Cardiac muscle cell (in vitro differentiated cells and primary cell): Measurements from ENCODE around the gene IQCM. TPM values are rescaled to one million over a fixed set of nuclear protein-coding genes. Genes with fewer than 3 reads are reported as not detected.

Experiments
- DNase-seq, 2 donors: peaks; one replicate each; pipeline versions ENCODE4 v3.0.0 to v3.0.0-alpha.2; 2010 to 2017; ENCODE audit warnings: low read depth in 1 of 2, low spot score in 1 of 2
- H3K27ac ChIP-seq: fragments of 200-600 bp; sonication (generic); 2 replicates; pipeline ENCODE4 v1.5.1; 2016
- H3K27me3 ChIP-seq: fragments of 200-600 bp; sonication (generic); 2 replicates; pipeline ENCODE4 v1.6.0; 2016; ENCODE audit warnings: control low read depth
- H3K36me3 ChIP-seq: fragments of 200-600 bp; sonication (generic); 2 replicates; pipeline ENCODE4 v1.5.1; 2016; ENCODE audit warnings: control low read depth
- H3K4me1 ChIP-seq: fragments of 200-600 bp; sonication (generic); 2 replicates; pipeline ENCODE4 v1.8.1; 2017; ENCODE audit warnings: low read depth, mild to moderate bottlenecking, mixed run types
- H3K4me3 ChIP-seq: fragments of 200-600 bp; sonication (generic); 2 replicates; pipeline ENCODE4 v1.5.1; 2016; ENCODE audit warnings: mild to moderate bottlenecking
- H3K9me3 ChIP-seq: fragments of 200-600 bp; sonication (generic); 2 replicates; pipeline ENCODE4 v1.5.1; 2017; ENCODE audit warnings: low read depth, mild to moderate bottlenecking, control low read depth
- polyA plus RNA-seq: library from polyadenylated mRNA; unstranded; fragments of >200 nt; fragmentation: Nextera tagmentation; extraction: Ambion mirVana; gene quantifications from 2 replicates; pipeline ENCODE4 v1.2.1, GENCODE V29; 2016
- total RNA-seq: library from RNA; depleted of rRNA; stranded (reverse); fragments of >200 nt; gene quantifications from 2 replicates; pipeline ENCODE4 v1.2.3, GENCODE V29; 2016
- TF ChIP-seq, protein P1 (sequence below): IDR thresholded peaks from 2 replicates; pipeline ENCODE4 v1.5.1; 2012; ENCODE audit warnings: low read depth, mild to moderate bottlenecking, low read length

The IQCM gene
- total and polyA plus RNA-seq, 2 experiments from 2014 or later = not detected

DNA sequence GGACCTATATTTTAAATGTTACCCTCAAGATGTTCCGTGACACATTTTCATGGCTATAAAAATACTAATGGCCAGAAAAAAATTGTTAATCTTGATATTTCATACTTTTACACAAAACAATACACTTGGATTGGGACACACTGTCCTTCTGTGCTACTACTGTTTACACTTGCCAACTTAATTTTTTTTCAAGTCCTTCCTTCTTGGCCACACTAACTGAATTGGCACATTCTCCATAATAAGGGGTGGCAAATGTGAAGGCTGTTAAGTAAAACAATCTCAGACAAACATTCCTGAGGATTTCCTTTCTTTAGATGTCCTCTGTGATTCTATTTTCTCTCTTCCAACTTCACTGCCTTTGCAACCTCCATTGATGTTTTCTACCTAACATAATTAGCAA is 225.8 kb downstream of the IQCM start:
- no peak overlapping the region for H3K27ac ChIP-seq
- no peak overlapping the region for H3K4me3 ChIP-seq
- peaks cover 2% of the 10 kb centered on the region for H3K4me1 ChIP-seq
- H3K9me3 ChIP-seq = no peaks in the 10 kb centered on the region
- DNase-seq = no peak
- H3K36me3 ChIP-seq = no peaks in the 10 kb centered on the region
- no peaks in the 10 kb centered on the region for H3K27me3 ChIP-seq
- TF ChIP-seq, protein P1, sequence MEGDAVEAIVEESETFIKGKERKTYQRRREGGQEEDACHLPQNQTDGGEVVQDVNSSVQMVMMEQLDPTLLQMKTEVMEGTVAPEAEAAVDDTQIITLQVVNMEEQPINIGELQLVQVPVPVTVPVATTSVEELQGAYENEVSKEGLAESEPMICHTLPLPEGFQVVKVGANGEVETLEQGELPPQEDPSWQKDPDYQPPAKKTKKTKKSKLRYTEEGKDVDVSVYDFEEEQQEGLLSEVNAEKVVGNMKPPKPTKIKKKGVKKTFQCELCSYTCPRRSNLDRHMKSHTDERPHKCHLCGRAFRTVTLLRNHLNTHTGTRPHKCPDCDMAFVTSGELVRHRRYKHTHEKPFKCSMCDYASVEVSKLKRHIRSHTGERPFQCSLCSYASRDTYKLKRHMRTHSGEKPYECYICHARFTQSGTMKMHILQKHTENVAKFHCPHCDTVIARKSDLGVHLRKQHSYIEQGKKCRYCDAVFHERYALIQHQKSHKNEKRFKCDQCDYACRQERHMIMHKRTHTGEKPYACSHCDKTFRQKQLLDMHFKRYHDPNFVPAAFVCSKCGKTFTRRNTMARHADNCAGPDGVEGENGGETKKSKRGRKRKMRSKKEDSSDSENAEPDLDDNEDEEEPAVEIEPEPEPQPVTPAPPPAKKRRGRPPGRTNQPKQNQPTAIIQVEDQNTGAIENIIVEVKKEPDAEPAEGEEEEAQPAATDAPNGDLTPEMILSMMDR = no peak

DNA sequence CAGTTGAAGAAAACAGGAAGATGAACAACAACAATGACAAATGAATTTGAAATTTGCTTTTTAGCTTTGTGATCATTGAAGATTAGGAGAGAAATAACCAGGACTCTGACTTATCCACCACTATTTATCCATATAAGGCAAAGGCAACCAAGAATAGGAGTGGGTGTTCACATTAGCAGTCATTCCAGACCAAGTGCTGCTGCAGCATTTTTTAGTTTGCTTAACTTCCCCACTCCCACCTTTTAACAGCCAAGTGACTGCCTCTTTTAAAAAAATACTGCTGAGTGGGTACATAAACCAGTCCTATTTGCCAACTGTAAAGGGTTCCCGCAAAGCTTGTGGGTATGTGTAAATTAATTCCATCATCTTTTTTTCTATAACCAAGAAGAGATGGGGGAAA is 230.9 kb downstream of the IQCM start:
- TF ChIP-seq, protein P1 = no peak
- Histone ChIP-seq H3K27ac (peak overlapping the region; percentile 37), H3K9me3 (no peaks in the 10 kb centered on the region), H3K27me3 (no peaks in the 10 kb centered on the region), H3K4me1 (peaks cover 2% of the 10 kb centered on the region), H3K4me3 (no peak overlapping the region), H3K36me3 (no peaks in the 10 kb centered on the region)
- peak in 1 of 2 donors; percentile 29 for DNase-seq

DNA sequence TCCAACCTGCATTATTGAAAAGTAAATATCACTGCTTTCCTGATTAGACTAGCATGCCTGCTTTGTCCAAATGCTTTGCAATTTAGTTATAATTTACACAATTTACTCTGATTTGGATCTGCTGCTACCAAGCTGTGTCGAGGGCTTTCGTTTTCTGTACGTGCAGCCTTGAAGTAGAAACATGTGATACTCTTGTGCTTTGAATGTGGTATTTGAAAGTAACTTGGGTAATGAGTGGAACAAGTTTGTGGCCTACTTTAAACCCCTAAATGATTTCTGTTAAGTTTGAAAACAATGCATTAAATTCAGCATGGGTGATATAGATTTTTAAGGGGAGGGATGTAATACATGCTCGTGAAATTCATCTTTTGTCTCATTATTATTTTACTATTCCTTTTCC is 240.7 kb downstream of the IQCM start:
- Histone ChIP-seq H3K36me3 (no peaks in the 10 kb centered on the region), H3K4me3 (no peak overlapping the region), H3K27ac (no peak overlapping the region), H3K9me3 (no peaks in the 10 kb centered on the region), H3K27me3 (no peaks in the 10 kb centered on the region), H3K4me1 (no peaks in the 10 kb centered on the region)
- TF ChIP-seq, protein P1 = no peak
- DNase-seq = no peak

DNA sequence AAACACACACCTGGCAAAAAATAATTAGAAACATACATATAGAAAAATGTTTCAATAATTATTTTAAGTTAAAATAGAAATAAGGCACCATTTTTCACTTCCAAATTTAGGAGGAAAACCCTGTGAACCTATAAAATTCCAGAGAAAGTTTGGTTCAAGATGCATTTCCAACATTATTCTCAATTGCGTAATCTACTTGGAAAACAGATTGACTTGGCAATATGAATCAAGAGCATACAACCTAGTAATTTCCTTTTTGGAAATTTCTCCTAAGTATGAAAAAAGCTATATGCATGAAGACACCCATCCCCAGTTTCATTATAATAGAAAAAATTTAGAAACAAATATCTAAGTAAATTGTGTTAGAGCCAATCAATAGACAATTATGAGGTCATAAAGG is 242.9 kb downstream of the IQCM start:
- Histone ChIP-seq H3K36me3 (no peaks in the 10 kb centered on the region), H3K4me3 (no peak overlapping the region), H3K9me3 (no peaks in the 10 kb centered on the region), H3K27ac (no peak overlapping the region), H3K27me3 (no peaks in the 10 kb centered on the region), H3K4me1 (no peaks in the 10 kb centered on the region)
- DNase-seq = no peak
- TF ChIP-seq, protein P1 = no peak

DNA sequence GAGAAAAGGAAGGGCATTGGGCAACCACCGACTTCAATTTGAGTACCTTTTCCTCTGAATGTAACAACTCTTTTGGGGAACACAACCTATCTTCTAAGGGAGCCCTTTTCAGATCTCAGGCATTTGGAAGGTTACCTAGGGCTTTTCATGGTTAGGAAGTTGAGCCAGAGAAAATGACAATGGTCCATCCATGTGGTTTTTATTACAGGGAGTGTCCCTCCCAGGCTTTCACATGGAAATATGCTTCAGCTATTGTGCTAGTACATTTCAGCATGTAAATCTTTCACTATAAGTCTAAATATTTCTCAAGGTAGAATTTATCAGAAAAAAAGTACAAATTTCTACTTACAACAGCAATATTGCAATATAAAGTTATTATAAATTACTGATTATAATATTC is 259.8 kb downstream of the IQCM start:
- DNase-seq = no peak
- Histone ChIP-seq H3K4me1 (no peaks in the 10 kb centered on the region), H3K27me3 (no peaks in the 10 kb centered on the region), H3K9me3 (no peaks in the 10 kb centered on the region), H3K27ac (no peak overlapping the region), H3K36me3 (no peaks in the 10 kb centered on the region), H3K4me3 (no peak overlapping the region)
- TF ChIP-seq, protein P1 = no peak

DNA sequence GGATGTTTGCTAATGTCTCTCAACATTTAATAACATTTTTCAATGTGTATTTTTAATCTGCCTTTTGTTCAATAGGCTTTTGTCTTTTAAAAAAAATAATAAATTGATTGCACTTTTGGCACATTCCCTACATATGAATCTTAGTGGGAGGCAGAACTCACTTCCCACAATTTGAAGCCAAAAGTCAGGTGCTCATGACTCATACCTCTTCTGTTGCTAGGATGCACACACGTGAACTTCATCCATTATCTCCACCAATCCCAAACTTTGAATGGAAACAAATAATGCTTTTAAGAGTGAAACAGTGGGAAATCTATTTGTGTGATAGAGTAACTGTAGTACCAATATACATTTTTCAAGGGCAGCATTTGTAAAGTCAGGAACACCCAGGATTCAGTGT is 260.5 kb downstream of the IQCM start:
- TF ChIP-seq, protein P1 = no peak
- no peak overlapping the region for H3K27ac ChIP-seq
- no peak overlapping the region for H3K4me3 ChIP-seq
- DNase-seq = no peak
- H3K36me3 ChIP-seq = no peaks in the 10 kb centered on the region
- no peaks in the 10 kb centered on the region for H3K27me3 ChIP-seq
- no peaks in the 10 kb centered on the region for H3K4me1 ChIP-seq
- H3K9me3 ChIP-seq = no peaks in the 10 kb centered on the region
